Esophagus squamous epithelium (tissue), 4 donors: ENCODE data around the gene C1orf146.
"Not testable (repeated sequence)": the region's sequence is repeated elsewhere in the genome, so short reads cannot be mapped to it uniquely, and the experiment has no call there.

Experiments
- POLR2A ChIP-seq, 4 donors: fragments of 450-650 bp; IDR thresholded peaks; one replicate each; pipeline ENCODE4 v1.6.1; 2017; ENCODE audit warnings: antibody characterized with exemption in 4 of 4, mild to moderate bottlenecking in 4 of 4, moderate library complexity in 3 of 4
- TF ChIP-seq, protein P1 (sequence below), 6 experiments: fragments of 450-650 bp in 4 of 6; fragments of 200-600 bp in 2 of 6; sonication (generic) in 2 of 6; IDR thresholded peaks; one replicate each; pipeline ENCODE4 v1.5.1; 2016 to 2019; ENCODE audit warnings: antibody characterized with exemption in 6 of 6, mild to moderate bottlenecking in 4 of 6, moderate library complexity in 4 of 6

DNA sequence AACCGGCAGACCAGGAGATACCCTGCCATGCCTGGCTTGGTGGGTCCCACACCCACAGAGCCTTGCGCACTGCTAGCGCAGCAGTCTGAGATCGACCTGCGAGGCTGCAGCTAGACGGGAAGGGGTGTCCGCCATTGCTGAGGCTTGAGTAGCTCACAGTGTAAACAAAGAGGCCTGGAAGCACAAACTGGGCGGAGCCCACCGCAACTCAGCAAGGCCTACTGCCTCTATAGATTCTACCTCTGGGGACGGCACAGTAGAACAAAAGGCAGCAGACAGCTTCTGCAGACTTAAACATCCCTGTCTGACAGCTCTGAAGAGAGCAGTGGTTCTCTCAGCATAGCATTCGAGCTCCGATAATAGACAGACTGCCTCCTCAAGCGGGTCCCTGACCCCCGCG is 62.1 kb downstream of the C1orf146 start:
- TF ChIP-seq, protein P1, sequence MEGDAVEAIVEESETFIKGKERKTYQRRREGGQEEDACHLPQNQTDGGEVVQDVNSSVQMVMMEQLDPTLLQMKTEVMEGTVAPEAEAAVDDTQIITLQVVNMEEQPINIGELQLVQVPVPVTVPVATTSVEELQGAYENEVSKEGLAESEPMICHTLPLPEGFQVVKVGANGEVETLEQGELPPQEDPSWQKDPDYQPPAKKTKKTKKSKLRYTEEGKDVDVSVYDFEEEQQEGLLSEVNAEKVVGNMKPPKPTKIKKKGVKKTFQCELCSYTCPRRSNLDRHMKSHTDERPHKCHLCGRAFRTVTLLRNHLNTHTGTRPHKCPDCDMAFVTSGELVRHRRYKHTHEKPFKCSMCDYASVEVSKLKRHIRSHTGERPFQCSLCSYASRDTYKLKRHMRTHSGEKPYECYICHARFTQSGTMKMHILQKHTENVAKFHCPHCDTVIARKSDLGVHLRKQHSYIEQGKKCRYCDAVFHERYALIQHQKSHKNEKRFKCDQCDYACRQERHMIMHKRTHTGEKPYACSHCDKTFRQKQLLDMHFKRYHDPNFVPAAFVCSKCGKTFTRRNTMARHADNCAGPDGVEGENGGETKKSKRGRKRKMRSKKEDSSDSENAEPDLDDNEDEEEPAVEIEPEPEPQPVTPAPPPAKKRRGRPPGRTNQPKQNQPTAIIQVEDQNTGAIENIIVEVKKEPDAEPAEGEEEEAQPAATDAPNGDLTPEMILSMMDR (IDR thresholded peaks at IDR 0.05): not testable (repeated sequence)
- not testable (repeated sequence) for TF ChIP-seq POLR2A (IDR thresholded peaks at IDR 0.05)
